H1 (cell line): ENCODE results near the gene NTNG2. TPM values are rescaled to one million over a fixed set of nuclear protein-coding genes. Genes with fewer than 3 reads are reported as not detected.

ENCODE experiments used
- CTCF ChIA-PET: fragments of 300-600 bp; sonication (Branson Sonifier 250); formaldehyde crosslinking; loops from one replicate; lab custom pipeline; 2021; ENCODE audit not compliant: partially characterized antibody; lab: Charles Lee
- POLR2A ChIA-PET: fragments of 300-600 bp; sonication (Branson Sonifier 250); formaldehyde crosslinking; loops from one replicate; lab custom pipeline; 2021; ENCODE audit warnings: inconsistent platforms; ENCODE audit not compliant: partially characterized antibody; lab: Charles Lee
- DNase-seq, 2 experiments: peaks; one replicate each; pipeline versions ENCODE4 v3.0.0 to v3.0.0-alpha.2; 2010 to 2022; ENCODE audit warnings: low spot score in 2 of 2, low read depth in 1 of 2, mixed read lengths in 1 of 2
- FAIRE-seq: peaks from 2 replicates; lab custom pipeline; 2011; peaks lifted over from hg19 to GRCh38; lab: Jason Lieb, UNC
- H2AFZ ChIP-seq: 2 replicates; pipeline ENCODE4 v1.8.1; 2012; ENCODE audit warnings: low read length, inconsistent platforms
- H2AK5ac ChIP-seq: 2 replicates; pipeline ENCODE4 v1.6.1; 2013; ENCODE audit warnings: low read depth, low read length
- H2BK120ac ChIP-seq: replicated peaks from 2 replicates; pipeline ENCODE3; 2013; ENCODE audit warnings: low read depth, low read length, inconsistent platforms
- H2BK12ac ChIP-seq: 2 replicates; pipeline ENCODE4 v1.6.1; 2013; ENCODE audit warnings: low read depth, low read length
- H2BK15ac ChIP-seq: 2 replicates; pipeline ENCODE4 v1.6.1; 2013; ENCODE audit warnings: low read length
- H2BK20ac ChIP-seq: 2 replicates; pipeline ENCODE4 v1.6.1; 2013; ENCODE audit warnings: low read length
- H2BK5ac ChIP-seq: 2 replicates; pipeline ENCODE4 v1.6.1; 2013; ENCODE audit warnings: low read depth, low read length
- H3K14ac ChIP-seq: 2 replicates; pipeline ENCODE4 v1.6.1; 2013; ENCODE audit warnings: inconsistent platforms; ENCODE audit not compliant: insufficient read length
- H3K18ac ChIP-seq: 2 replicates; pipeline ENCODE4 v1.6.1; 2013; ENCODE audit warnings: low read length; ENCODE audit errors: extremely low read depth
- H3K23ac ChIP-seq: 2 replicates; pipeline ENCODE4 v1.6.1; 2013; ENCODE audit warnings: inconsistent platforms; ENCODE audit not compliant: insufficient read length
- H3K23me2 ChIP-seq: 2 replicates; pipeline ENCODE4 v1.6.1; 2013; ENCODE audit warnings: low read depth, low read length
- H3K27ac ChIP-seq: 2 replicates; pipeline ENCODE4 v1.6.1; 2011; ENCODE audit warnings: low read depth, low read length, inconsistent platforms
- H3K27me3 ChIP-seq, 4 experiments: replicated peaks in 1 of 4; 1 replicate in 1 of 4; 2 replicates in 3 of 4; pipeline versions ENCODE4 v1.6.1 to v1.8.1; 2011 to 2013; ENCODE audit warnings: low read length in 3 of 4, mild to moderate bottlenecking in 3 of 4, inconsistent platforms in 2 of 4, mixed read lengths in 2 of 4, moderate library complexity in 1 of 4; ENCODE audit not compliant: control insufficient read depth in 3 of 4, insufficient read depth in 3 of 4; ENCODE audit errors: extremely low read depth in 1 of 4
- H3K36me3 ChIP-seq, 4 experiments: 2 replicates each; pipeline versions ENCODE4 v1.6.1 to v1.8.1; 2011 to 2013; ENCODE audit warnings: mild to moderate bottlenecking in 4 of 4, low read length in 3 of 4, moderate library complexity in 2 of 4, control low read depth in 1 of 4, inconsistent platforms in 1 of 4; ENCODE audit not compliant: insufficient read depth in 4 of 4, control insufficient read depth in 2 of 4
- H3K4ac ChIP-seq: replicated peaks from 2 replicates; pipeline ENCODE3; 2013; ENCODE audit warnings: low read length, low read depth, mixed read lengths, inconsistent platforms; ENCODE audit not compliant: insufficient read length
- H3K4me1 ChIP-seq, 4 experiments: replicated peaks in 1 of 4; 1 replicate in 1 of 4; 2 replicates in 3 of 4; pipeline versions ENCODE4 v1.6.1 to v1.8.1; 2011 to 2013; ENCODE audit warnings: low read length in 3 of 4, inconsistent platforms in 2 of 4, mixed read lengths in 1 of 4; ENCODE audit not compliant: insufficient read depth in 4 of 4, control insufficient read depth in 3 of 4
- H3K4me2 ChIP-seq, 2 experiments: 2 replicates each; pipeline versions ENCODE4 v1.6.1 to v1.8.1; 2011 to 2013; ENCODE audit warnings: low read depth in 2 of 2, low read length in 2 of 2, control low read depth in 1 of 2, inconsistent platforms in 1 of 2, mild to moderate bottlenecking in 1 of 2; ENCODE audit not compliant: insufficient read depth in 1 of 2
- H3K4me3 ChIP-seq, 4 experiments: fragments of 200-600, 300-600 bp in 1 of 4; sonication (generic), shearing (Covaris generic), sonication (Bioruptor Twin) in 1 of 4; 2 replicates each; pipeline versions ENCODE4 v1.5.1 to v1.8.1; 2011 to 2016; ENCODE audit warnings: low read length in 4 of 4, low read depth in 3 of 4, control low read depth in 2 of 4, inconsistent platforms in 2 of 4, mild to moderate bottlenecking in 2 of 4, mixed read lengths in 1 of 4, moderate library complexity in 1 of 4; ENCODE audit not compliant: insufficient read depth in 2 of 4; ENCODE audit errors: extremely low read depth in 1 of 4
- H3K56ac ChIP-seq: replicated peaks from 2 replicates; pipeline ENCODE3; 2013; ENCODE audit warnings: low read depth, mild to moderate bottlenecking, mixed read lengths, low read length, inconsistent platforms; ENCODE audit not compliant: insufficient read length
- H3K79me1 ChIP-seq: 2 replicates; pipeline ENCODE4 v1.6.1; 2013; ENCODE audit warnings: low read depth, low read length, control low read depth
- H3K79me2 ChIP-seq, 2 experiments: 2 replicates each; pipeline versions ENCODE4 v1.6.1 to v1.8.1; 2012 to 2013; ENCODE audit warnings: low read length in 2 of 2, mild to moderate bottlenecking in 2 of 2, inconsistent platforms in 1 of 2; ENCODE audit not compliant: insufficient read depth in 2 of 2, control insufficient read depth in 1 of 2
- H3K9ac ChIP-seq, 4 experiments: replicated peaks in 1 of 4; 1 replicate in 1 of 4; 2 replicates in 3 of 4; pipeline versions ENCODE4 v1.6.1 to v1.8.1; 2011 to 2013; ENCODE audit warnings: low read depth in 3 of 4, low read length in 3 of 4, control low read depth in 2 of 4, mild to moderate bottlenecking in 2 of 4, moderate library complexity in 2 of 4, inconsistent platforms in 1 of 4; ENCODE audit errors: extremely low read depth in 1 of 4
- H3K9me3 ChIP-seq, 2 experiments: 2 replicates each; pipeline versions ENCODE4 v1.6.1 to v1.8.1; 2012 to 2013; ENCODE audit warnings: mild to moderate bottlenecking in 2 of 2, moderate library complexity in 2 of 2, control low read depth in 1 of 2, inconsistent platforms in 1 of 2, low read depth in 1 of 2, low read length in 1 of 2, mixed read lengths in 1 of 2; ENCODE audit not compliant: insufficient read depth in 2 of 2
- H4K20me1 ChIP-seq, 2 experiments: replicated peaks in 1 of 2; 2 replicates each; pipeline versions ENCODE3 to v1.8.1; 2011 to 2013; ENCODE audit warnings: inconsistent platforms in 2 of 2, low read length in 2 of 2, mild to moderate bottlenecking in 1 of 2; ENCODE audit not compliant: insufficient read depth in 2 of 2, control insufficient read depth in 1 of 2
- H4K5ac ChIP-seq: 2 replicates; pipeline ENCODE4 v1.6.1; 2013; ENCODE audit warnings: low read length, low read depth, mixed read lengths, inconsistent platforms; ENCODE audit not compliant: insufficient read length
- H4K8ac ChIP-seq: 2 replicates; pipeline ENCODE4 v1.8.0; 2013; ENCODE audit warnings: mild to moderate bottlenecking, moderate library complexity, low read length, inconsistent platforms; ENCODE audit not compliant: insufficient read depth; ENCODE audit errors: extremely low read depth
- H4K91ac ChIP-seq: replicated peaks from 2 replicates; pipeline ENCODE3; 2013; ENCODE audit warnings: low read length, mixed read lengths, inconsistent platforms; ENCODE audit not compliant: insufficient read length
- ATF3 ChIP-seq: IDR thresholded peaks from 2 replicates; pipeline ENCODE4 v1.6.1; 2011; ENCODE audit warnings: low read depth, mild to moderate bottlenecking, low read length; ENCODE audit not compliant: insufficient read depth
- E2F6 ChIP-seq: IDR thresholded peaks from 2 replicates; pipeline ENCODE4 v1.6.1; 2012; ENCODE audit warnings: inconsistent platforms
- EZH2 ChIP-seq: fragments of 200-600 bp; sonication (generic); IDR thresholded peaks from 2 replicates; pipeline ENCODE4 v1.7.1; 2012; ENCODE audit warnings: low read depth, mild to moderate bottlenecking, moderate library complexity, low read length, inconsistent platforms; ENCODE audit not compliant: severe bottlenecking
- TCF12 ChIP-seq: IDR thresholded peaks from 2 replicates; pipeline ENCODE4 v1.6.1; 2011; ENCODE audit warnings: low read depth, mild to moderate bottlenecking, low read length
- WGBS, 2 experiments: shearing (Covaris generic) in 1 of 2; methylation state at CpG; one replicate each; pipeline versions ENCODE4 v1.1.6 to v1.1.7; 2013 to 2015; ENCODE audit warnings: low lambda C conversion rate in 2 of 2, mixed read lengths in 2 of 2, inconsistent platforms in 1 of 2, low coverage in 1 of 2, missing lambda C conversion rate in 1 of 2; ENCODE audit not compliant: insufficient replicate concordance in 2 of 2, insufficient coverage in 1 of 2, insufficient read length in 1 of 2; ENCODE audit errors: extremely low coverage in 1 of 2, missing lambda C conversion rate in 1 of 2; 5-methylcytosine and 5-hydroxymethylcytosine counted together
- polyA plus RNA-seq, 7 experiments: library from polyadenylated mRNA; depleted of rRNA in 3 of 7; stranded (reverse) in 5 of 7; unstranded in 2 of 7; fragments of >200 nt in 5 of 7; fragments of 200-250 nt in 2 of 7; gene quantifications; 1 replicate in 5 of 7; 2 replicates in 1 of 7; 4 replicates in 1 of 7; pipeline versions ENCODE4 v1.2.1 to v1.2.3, GENCODE V29; 2011 to 2013; ENCODE audit warnings: missing spikeins in 2 of 7, mixed read lengths in 2 of 7
- total RNA-seq: library from RNA; stranded (reverse); fragmentation: NEBNext Ultra II Directional; extraction: Animal tissue kit (Norgen Biotek cat#: 25700); gene quantifications from 2 replicates; pipeline ENCODE4 v1.2.1, GENCODE V29; 2021

Gene NTNG2
- total and polyA plus RNA-seq, 2 of the 8 experiments (the other 6 are each of a cell fraction or from before 2014, with no cell fraction given), result 1.4 to 1.5 TPM

- Histone ChIP-seq H4K8ac (no peak overlapping the region), H2AFZ (no peak overlapping the region), H3K9me3 (no peaks in the 10 kb centered on the region), H3K14ac (no peak overlapping the region), H2BK20ac (no peak overlapping the region), H3K4me3 (no peak overlapping the region), H3K27ac (no peak overlapping the region), H4K20me1 (no peaks in the 10 kb centered on the region), H3K18ac (no peak overlapping the region), H2BK120ac (no peak overlapping the region), H3K56ac (no peak overlapping the region), H3K79me2 (no peaks in the 10 kb centered on the region), H3K4me2 (no peak overlapping the region), H4K91ac (no peak overlapping the region), H3K23ac (no peak overlapping the region), H3K23me2 (no peaks in the 10 kb centered on the region), H3K27me3 (no peaks in the 10 kb centered on the region), H3K9ac (no peak overlapping the region), H2BK5ac (no peak overlapping the region), H3K4ac (no peak overlapping the region), H2AK5ac (no peak overlapping the region), H2BK15ac (no peak overlapping the region), H2BK12ac (no peak overlapping the region), H3K36me3 (peaks cover 0 to 72% (median 49%) of the 10 kb centered on the region in 4 experiments), H3K4me1 (no peaks in the 10 kb centered on the region), H3K79me1 (no peaks in the 10 kb centered on the region), H4K5ac (no peak overlapping the region)
- WGBS, 2 experiments, result 93% methylated on average over 7 of the region's 7 CpGs; no CpG with 5 or more reads in 1 of the 2 experiments
- POLR2A ChIA-PET, result no interaction called here
- TF ChIP-seq EZH2 (no peak), TCF12 (no peak), ATF3 (no peak), E2F6 (no peak)
- CTCF ChIA-PET, result interaction anchor here (1.1 to 1.8 kb wide), 2 partner anchors 15 to 20 kb away, joined by 4 to 6 read pairs; no protein-coding TSS in a partner anchor
- DNase-seq (no peak), FAIRE-seq (no peak)
Measured at GRCh38 chr9:132283863-132284262, 122.0 kb downstream of the NTNG2 start.
